C4-2B (cell line): Measurements from ENCODE around the gene MADD.

Experiments used
- ZFX ChIP-seq: fragments of 450-650 bp; IDR thresholded peaks from 2 replicates; pipeline ENCODE4 v1.6.1; 2017
- TF ChIP-seq, protein P1 (sequence below): fragments of 450-650 bp; conservative IDR thresholded peaks from 2 replicates; pipeline ENCODE4 v1.5.1; 2017; ENCODE audit warnings: mild to moderate bottlenecking

DNA sequence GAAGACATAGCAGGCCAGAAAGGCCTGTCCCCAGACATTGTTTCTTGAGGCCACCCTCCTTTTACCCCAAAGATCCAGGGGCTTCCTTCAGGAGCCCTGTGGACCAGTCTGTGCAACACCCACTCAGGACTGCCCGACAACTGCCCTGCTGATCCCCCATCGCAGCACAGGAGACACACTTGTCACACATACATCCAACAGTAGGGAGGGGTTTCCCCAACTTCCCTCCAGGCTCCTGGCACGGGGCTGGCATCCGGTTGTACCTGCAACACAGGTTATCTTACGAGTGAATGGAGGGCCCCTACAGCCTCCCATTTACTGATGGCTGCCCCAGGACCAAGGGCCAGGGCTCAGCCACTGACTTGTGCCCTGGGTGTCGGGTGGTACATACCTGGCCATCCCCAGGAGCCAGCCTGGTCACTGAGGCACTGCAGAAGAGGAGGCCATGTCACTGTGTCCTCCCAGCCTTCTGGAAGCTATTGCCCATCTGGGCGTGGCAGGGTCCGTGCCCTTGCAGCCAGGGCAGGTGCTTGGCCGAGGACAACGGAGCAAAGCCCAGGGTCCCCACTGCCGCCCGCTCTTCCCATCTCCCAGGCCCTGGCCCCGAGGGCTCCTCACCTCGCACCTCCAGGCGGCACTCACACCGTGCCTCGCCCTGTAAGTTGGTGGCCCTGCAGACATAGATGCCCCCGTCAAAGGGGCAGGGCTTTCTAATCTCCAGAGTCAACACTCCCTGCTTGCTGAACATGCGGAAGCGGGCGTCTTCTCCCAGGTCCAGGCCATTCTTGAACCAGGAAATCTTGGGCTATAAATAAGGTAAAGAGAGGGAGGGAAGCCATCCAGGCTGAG, 61.7 kb downstream of the MADD start:
- TF ChIP-seq, protein P1, sequence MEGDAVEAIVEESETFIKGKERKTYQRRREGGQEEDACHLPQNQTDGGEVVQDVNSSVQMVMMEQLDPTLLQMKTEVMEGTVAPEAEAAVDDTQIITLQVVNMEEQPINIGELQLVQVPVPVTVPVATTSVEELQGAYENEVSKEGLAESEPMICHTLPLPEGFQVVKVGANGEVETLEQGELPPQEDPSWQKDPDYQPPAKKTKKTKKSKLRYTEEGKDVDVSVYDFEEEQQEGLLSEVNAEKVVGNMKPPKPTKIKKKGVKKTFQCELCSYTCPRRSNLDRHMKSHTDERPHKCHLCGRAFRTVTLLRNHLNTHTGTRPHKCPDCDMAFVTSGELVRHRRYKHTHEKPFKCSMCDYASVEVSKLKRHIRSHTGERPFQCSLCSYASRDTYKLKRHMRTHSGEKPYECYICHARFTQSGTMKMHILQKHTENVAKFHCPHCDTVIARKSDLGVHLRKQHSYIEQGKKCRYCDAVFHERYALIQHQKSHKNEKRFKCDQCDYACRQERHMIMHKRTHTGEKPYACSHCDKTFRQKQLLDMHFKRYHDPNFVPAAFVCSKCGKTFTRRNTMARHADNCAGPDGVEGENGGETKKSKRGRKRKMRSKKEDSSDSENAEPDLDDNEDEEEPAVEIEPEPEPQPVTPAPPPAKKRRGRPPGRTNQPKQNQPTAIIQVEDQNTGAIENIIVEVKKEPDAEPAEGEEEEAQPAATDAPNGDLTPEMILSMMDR: no peak
- TF ChIP-seq ZFX: no peak
